Measurements from ENCODE around the gene FBLN5. TPM values are rescaled to one million over a fixed set of nuclear protein-coding genes. Genes with fewer than 3 reads are reported as not detected.

The FBLN5 gene
- total RNA-seq, 2 experiments from 2014 or later: 2.0 to 2.5 TPM

DNA sequence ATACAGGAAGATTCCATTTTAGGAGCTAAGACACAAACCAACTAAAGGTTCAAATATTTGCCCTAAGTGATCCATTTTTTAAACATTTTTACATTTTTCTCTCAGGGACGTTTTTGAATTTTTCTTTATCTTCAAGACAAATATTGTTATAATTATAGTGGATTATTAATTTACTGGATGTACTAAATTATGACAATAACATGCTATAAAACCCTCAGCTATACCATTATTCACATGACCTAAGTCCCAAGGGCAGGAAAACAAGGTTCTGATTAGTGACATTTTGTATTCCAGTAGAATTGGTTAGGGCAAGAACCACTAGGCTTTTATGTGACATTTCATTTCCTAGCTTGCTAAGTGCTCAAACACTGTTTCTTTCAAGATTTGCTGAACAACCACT lies 16.5 kb upstream of the FBLN5 start:
- H3K4me1 Mint-ChIP-seq: peaks cover 18% of the 10 kb centered on the region
- H3K27ac Mint-ChIP-seq: no peak overlapping the region
- H3K4me3 Mint-ChIP-seq: no peak overlapping the region
- ChIA-PET POLR2A (no interaction called here), CTCF (interaction anchor here (1.1 kb wide), 1 partner anchor 33 kb away, joined by 5 read pairs; no protein-coding TSS in a partner anchor)
- no peak for DNase-seq
- H3K9me3 Mint-ChIP-seq: no peaks in the 10 kb centered on the region
- H3K27me3 Mint-ChIP-seq: no peaks in the 10 kb centered on the region
- H3K36me3 Mint-ChIP-seq (ENCODE audit: low read depth): peaks cover 21% of the 10 kb centered on the region

DNA sequence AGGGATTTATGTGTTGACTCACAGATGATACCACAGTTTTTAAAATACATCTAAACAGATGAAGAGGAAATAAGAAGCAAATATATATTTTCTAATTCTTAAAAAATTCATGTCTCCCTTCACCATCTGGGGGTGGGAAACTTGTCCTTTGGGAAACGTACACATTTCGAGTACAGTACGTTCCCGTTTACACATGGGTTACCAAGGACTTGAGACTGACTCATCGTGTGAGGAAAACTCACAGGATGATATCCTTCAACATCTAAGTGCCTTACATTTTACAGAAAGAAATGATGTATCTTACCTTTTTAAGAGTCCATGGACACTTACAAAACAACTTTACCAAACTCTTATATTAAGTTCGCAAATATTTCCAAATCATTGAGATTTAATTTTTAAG lies 16.0 kb upstream of the FBLN5 start:
- CTCF ChIA-PET: interaction anchor here (1.1 kb wide), 1 partner anchor 33 kb away, joined by 5 read pairs; no protein-coding TSS in a partner anchor
- Mint-ChIP-seq H3K27me3 (no peaks in the 10 kb centered on the region), H3K36me3 (ENCODE audit: low read depth) (peaks cover 15% of the 10 kb centered on the region), H3K9me3 (no peaks in the 10 kb centered on the region), H3K4me3 (no peak overlapping the region), H3K27ac (no peak overlapping the region), H3K4me1 (peaks cover 12% of the 10 kb centered on the region)
- POLR2A ChIA-PET: no interaction called here
- no peak for DNase-seq

DNA sequence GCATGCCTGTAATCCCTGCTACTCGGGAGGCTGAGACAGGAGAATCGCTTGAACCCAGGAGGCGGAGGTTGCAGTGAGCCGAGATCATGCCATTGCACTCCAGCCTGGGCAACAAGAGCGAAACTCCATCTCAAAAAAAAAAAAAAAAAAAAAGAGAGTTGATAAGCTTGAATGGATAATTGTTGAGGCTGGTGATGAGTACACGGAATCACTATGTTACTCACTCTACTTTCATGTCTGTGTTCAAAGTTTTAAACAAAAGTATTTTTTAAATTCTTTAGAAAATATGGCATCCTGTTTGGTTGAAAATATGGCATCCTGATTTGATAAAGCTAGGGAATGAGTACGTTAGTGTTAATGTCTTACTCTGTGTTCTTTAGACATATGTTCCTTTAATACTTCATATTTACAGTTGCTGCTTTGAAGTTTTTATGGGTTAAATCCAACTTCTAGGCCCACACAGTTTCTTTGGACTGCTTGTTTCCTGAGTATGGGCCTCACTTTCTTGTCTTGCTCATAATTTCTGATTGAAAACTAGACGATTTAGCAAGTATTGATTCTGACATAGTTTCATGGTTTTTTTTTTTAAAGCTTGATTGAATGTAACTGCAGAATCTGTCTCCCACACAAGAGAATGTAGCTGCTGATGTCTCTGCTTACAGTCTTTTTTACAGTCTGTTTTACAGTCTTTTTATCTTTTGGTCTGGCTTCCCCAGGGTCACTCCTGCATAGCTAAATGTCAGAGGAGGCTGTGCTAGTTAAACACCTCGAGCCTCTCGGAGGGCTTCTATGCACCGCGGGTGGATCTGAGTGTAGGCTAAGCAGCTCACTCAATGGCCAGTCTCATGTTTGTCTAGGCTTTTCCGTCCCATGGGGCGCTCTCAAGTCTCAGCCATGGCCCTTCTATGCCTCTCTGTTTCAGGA lies 14.1 kb upstream of the FBLN5 start:
- Mint-ChIP-seq H3K27ac (no peak overlapping the region), H3K36me3 (ENCODE audit: low read depth) (peaks cover 7% of the 10 kb centered on the region), H3K4me1 (peaks cover 9% of the 10 kb centered on the region), H3K9me3 (no peaks in the 10 kb centered on the region), H3K27me3 (peaks cover 2% of the 10 kb centered on the region), H3K4me3 (no peak overlapping the region)
- DNase-seq: no peak
- CTCF ChIA-PET: interaction anchor here (1.6 kb wide), 1 partner anchor 35 kb away, joined by 5 read pairs; no protein-coding TSS in a partner anchor
- POLR2A ChIA-PET: interaction anchor here (1.4 kb wide), 1 partner anchor 15 kb away, joined by 6 read pairs; no protein-coding TSS in a partner anchor

DNA sequence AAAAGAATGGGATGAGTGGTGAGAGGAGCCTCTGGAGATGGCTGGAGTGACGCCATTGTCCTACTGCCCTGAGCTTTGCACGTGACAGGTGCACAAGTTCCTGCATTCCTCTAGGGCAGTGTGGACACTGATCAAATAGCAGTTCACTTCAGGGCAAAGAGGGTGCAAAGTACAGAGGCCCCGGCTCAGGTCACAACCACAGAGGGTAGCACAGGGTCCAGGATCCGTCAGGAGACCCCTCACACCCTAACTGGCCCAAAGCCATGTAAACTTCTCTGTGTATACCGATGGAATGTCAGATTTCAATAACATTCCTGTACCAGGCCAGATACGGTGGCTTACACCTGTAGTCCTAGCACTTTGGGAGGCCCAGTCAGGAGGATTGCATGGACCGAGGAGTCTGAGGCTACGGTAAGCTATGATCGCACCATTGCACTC lies 10.4 kb upstream of the FBLN5 start:
- DNase-seq: no peak
- Mint-ChIP-seq H3K9me3 (no peaks in the 10 kb centered on the region), H3K4me1 (peaks cover 9% of the 10 kb centered on the region), H3K4me3 (no peak overlapping the region), H3K36me3 (ENCODE audit: low read depth) (no peaks in the 10 kb centered on the region), H3K27ac (no peak overlapping the region), H3K27me3 (peaks cover 7% of the 10 kb centered on the region)
- ChIA-PET POLR2A (no interaction called here), CTCF (no interaction called here)

DNA sequence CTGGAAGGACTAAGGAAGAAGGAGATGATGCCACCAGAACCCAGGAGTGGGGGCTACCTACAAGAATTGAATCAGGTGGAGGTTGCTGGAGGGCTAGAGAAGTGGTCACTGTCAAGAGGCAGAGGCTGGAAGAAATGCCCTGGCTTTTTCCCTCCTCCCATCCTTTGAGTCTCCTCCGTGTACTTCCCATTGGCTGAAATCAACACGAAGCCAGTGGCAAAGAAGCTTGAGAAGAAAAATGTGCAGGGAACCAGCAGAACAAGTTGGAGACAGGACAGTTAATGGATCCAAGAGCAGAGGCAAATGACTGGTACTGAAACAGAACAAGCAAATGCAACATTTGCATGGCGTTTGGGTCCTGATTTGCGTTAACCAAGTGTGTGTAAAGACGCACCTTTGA lies 9.1 kb upstream of the FBLN5 start:
- Mint-ChIP-seq H3K36me3 (ENCODE audit: low read depth) (no peaks in the 10 kb centered on the region), H3K27me3 (peaks cover 7% of the 10 kb centered on the region), H3K4me1 (peaks cover 1% of the 10 kb centered on the region), H3K27ac (no peak overlapping the region), H3K9me3 (no peaks in the 10 kb centered on the region), H3K4me3 (no peak overlapping the region)
- no peak for DNase-seq
- ChIA-PET POLR2A (no interaction called here), CTCF (no interaction called here)

DNA sequence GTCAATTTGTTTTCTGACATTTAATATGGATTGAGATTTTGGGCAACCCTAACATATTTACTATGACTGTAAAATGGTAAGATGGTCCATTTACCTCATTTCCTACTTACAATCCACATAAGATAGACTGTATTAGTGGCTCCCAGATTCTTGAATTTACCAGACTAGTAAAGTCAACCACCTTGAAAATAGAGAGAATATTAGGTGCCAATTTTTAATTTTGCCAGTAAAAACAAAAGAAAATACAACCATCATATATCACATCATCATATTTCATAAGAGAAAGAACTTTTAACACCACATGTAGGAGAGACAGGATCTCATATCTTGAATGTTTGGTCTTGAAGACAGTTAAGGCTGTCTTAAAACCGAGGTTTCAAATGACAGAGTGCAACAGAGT lies 7.7 kb upstream of the FBLN5 start:
- no peaks in the 10 kb centered on the region for H3K9me3 Mint-ChIP-seq
- no peak for DNase-seq
- H3K27me3 Mint-ChIP-seq: peaks cover 10% of the 10 kb centered on the region
- ChIA-PET CTCF (interaction anchor here (0.5 to 0.9 kb wide), 2 partner anchors 28 to 526 kb away, joined by 3 to 4 read pairs; no protein-coding TSS in a partner anchor), POLR2A (no interaction called here)
- no peak overlapping the region for H3K4me3 Mint-ChIP-seq
- no peaks in the 10 kb centered on the region for H3K4me1 Mint-ChIP-seq
- no peaks in the 10 kb centered on the region for H3K36me3 Mint-ChIP-seq (ENCODE audit: low read depth)
- H3K27ac Mint-ChIP-seq: no peak overlapping the region

DNA sequence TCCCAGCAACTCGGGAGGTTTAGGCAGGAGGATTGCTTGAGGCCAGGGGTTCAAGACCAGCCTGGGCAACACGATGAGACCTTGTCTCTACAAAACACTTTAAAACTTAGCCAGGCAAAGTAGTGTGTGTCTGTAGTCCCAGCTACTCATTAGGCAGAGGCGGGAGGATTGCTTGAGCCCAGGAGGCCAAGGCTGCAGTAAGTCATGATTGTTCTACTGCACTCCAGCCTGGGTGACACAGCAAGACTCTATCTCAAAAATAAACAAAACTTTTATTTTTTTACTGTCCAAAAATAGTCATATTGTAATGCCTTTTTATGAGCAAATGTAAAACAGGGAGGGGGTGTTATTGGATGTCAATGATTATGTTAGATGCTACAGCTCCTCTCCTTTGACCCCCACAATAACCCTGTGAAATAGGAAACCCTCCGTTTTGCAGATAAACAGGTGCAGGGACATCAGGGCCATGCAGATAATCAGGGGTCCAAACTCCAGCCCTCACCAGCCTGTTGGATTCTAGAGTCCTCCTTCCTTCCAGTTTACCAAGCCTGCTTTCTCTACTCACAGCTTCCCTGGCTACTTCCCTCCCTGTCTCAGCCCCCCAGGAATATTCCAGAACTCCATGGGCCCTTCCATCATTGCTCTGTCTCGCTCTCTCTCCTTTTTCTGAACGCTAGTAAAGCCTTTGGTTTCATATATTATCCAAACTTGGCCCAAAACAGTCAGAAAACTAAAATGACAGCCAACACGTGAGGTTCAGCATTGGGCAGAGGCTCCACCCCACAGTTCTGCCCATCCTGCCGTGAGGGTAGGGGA lies 5.9 kb upstream of the FBLN5 start:
- no peak for DNase-seq
- ChIA-PET CTCF (no interaction called here), POLR2A (no interaction called here)

DNA sequence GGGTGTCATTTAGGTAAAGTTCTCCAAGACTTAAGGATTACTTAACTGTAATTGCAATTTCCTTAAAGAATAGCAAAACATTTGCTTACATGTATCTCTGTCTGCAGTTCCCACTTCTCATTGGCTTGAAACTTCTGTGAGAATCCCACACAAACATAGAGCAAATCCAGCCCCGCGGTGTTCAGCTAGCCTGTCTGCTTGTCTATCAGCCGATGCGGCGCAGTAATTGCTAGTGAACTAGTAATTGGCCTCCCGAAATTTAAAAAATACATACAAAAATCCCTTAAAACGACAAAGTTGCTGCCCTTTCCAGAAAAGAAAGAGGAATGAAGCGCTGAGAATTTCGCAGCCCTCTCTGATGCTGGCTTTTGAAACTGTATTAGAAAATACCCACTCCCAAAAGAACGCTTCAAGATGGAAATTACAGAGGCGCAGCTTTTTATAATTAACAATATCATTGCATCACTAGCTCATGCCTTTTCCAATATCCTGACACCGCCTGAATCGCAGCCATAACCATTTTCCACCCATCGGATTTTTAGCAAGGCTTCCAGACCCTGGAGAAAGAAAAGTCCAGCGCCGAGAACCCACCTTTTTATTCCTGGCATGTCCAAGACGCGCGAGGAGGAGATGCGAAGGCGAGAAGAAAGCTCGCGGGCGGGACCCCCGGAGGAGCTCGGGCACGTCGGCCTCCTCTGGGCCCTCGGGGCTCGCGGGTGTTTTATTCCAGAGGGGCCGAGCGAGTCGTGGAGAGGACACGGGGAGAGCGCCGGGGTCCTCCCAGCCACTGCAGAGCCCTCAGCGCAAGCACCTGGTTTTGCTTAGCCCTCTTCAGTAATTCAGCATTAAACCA lies 646 bp downstream of the FBLN5 start:
- POLR2A ChIA-PET: interaction anchor here (1.6 kb wide), 1 partner anchor 32 kb away, joined by 3 read pairs; no protein-coding TSS in a partner anchor

More for the DNA sequence above, 5.9 kb upstream of the FBLN5 start:
- no peak overlapping the region for H3K27ac Mint-ChIP-seq
- H3K4me3 Mint-ChIP-seq: no peak overlapping the region
- peaks cover 15% of the 10 kb centered on the region for H3K27me3 Mint-ChIP-seq
- H3K36me3 Mint-ChIP-seq (ENCODE audit: low read depth): no peaks in the 10 kb centered on the region
- no peaks in the 10 kb centered on the region for H3K9me3 Mint-ChIP-seq
- H3K4me1 Mint-ChIP-seq: peaks cover under 1% of the 10 kb centered on the region

DNA sequence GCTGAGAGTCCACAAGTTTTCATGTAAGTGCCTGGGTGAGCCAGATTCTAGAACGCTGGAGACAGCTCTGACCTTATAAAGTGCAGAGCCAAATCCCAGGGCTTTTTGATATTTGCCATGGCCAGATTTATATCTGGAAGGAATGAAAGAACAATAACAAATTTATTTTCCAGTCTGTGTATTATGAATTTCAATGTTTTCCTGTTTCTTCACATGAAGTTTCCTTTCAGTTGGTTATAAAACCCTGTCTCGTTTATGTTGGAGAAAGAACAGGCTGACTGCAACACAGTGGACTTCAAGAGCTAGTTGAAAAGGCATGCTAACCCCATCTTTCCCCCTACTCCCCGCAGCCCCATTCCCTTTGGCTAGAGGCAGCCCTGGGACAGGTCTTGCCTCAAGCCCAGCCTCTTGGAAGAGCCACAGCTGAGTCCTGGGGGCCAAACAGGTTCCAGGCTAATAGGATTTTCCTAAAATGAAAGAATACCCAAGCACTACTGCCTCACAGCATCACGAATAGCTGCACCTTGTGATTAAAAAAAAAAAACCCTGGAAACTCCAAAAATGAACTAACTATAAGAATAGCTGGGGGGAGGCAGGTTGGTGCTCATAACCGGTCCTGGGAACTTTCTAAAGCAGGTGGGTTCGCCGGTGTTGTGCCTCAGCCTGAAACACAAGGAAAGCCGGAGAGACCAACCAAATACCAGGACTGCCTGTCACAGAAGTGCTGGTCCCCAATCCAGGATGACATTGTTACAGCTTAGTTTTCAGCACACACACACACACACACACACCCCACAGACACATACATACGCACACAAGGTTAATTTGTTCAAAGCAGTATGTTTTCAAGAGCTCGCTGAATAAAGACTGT lies 1.5 kb downstream of the FBLN5 start:
- H3K27me3 Mint-ChIP-seq: peaks cover 34% of the 10 kb centered on the region
- ChIA-PET CTCF (interaction anchor here (0.7 to 2.1 kb wide), 2 partner anchors 51 to 86 kb away, joined by 3 to 8 read pairs; no protein-coding TSS in a partner anchor), POLR2A (interaction anchor here (1.6 kb wide), 1 partner anchor 33 kb away, joined by 3 read pairs; no protein-coding TSS in a partner anchor)
- H3K36me3 Mint-ChIP-seq (ENCODE audit: low read depth): no peaks in the 10 kb centered on the region
- no peak overlapping the region for H3K4me3 Mint-ChIP-seq
- no peak for DNase-seq
- no peaks in the 10 kb centered on the region for H3K9me3 Mint-ChIP-seq
- H3K4me1 Mint-ChIP-seq: peaks cover 15% of the 10 kb centered on the region
- H3K27ac Mint-ChIP-seq: no peak overlapping the region

More for the DNA sequence above, 646 bp downstream of the FBLN5 start:
- peaks cover 34% of the 10 kb centered on the region for H3K27me3 Mint-ChIP-seq
- no peak overlapping the region for H3K27ac Mint-ChIP-seq
- no peak for DNase-seq
- H3K4me1 Mint-ChIP-seq: peaks cover 13% of the 10 kb centered on the region
- H3K36me3 Mint-ChIP-seq (ENCODE audit: low read depth): no peaks in the 10 kb centered on the region
- CTCF ChIA-PET: interaction anchor here (2.1 kb wide), 1 partner anchor 50 kb away, joined by 8 read pairs; no protein-coding TSS in a partner anchor
- no peaks in the 10 kb centered on the region for H3K9me3 Mint-ChIP-seq
- peak overlapping the region; percentile 62 for H3K4me3 Mint-ChIP-seq

DNA sequence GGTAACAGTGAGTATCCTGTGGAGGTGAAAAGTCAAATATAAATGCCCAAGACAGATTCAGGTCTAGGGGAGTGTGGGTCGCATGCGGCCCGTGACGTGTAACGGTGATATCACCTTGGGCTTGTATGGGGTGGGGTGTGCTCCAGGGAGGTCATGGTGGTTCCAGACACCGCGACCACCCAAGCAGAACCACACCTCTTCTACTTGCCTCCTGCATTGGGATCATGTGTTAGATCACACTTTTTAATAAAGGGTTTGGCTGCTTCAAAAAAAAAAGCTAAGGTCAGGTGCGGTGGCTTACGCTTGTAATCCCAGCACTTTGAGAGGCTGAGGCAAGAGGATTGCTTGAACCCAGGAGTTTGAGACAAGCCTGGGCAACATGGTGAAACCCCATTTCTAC lies 4.5 kb downstream of the FBLN5 start:
- POLR2A ChIA-PET: no interaction called here

DNA sequence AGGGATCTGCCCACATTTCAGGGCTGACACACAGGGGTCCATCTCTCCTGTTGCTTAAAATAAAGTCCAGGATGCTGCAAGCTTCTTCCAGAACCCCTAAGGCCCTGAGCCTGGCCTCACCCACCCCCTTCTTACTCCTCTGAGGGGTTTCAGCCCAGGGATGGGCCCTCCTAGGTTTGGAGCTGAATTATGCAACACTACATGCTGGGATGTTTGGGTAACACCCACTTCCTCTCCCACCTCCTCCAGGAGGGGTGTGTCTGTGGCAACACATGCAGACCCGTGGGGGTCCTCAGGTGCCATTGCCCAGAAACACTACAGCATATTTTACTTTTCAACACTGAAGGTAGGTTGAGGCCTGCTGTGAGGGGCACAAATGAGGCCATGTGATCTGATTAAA lies 5.4 kb downstream of the FBLN5 start:
- H3K27ac Mint-ChIP-seq: no peak overlapping the region
- H3K36me3 Mint-ChIP-seq (ENCODE audit: low read depth): no peaks in the 10 kb centered on the region
- no peak overlapping the region for H3K4me3 Mint-ChIP-seq
- POLR2A ChIA-PET: no interaction called here
- peaks cover 8% of the 10 kb centered on the region for H3K4me1 Mint-ChIP-seq
- no peak for DNase-seq
- CTCF ChIA-PET: no interaction called here
- H3K27me3 Mint-ChIP-seq: peaks cover 21% of the 10 kb centered on the region
- no peaks in the 10 kb centered on the region for H3K9me3 Mint-ChIP-seq

More for the DNA sequence above, 4.5 kb downstream of the FBLN5 start:
- CTCF ChIA-PET: no interaction called here
- H3K36me3 Mint-ChIP-seq (ENCODE audit: low read depth): no peaks in the 10 kb centered on the region
- H3K27me3 Mint-ChIP-seq: peaks cover 24% of the 10 kb centered on the region
- no peaks in the 10 kb centered on the region for H3K9me3 Mint-ChIP-seq
- H3K4me1 Mint-ChIP-seq: peaks cover 11% of the 10 kb centered on the region
- H3K4me3 Mint-ChIP-seq: no peak overlapping the region
- DNase-seq: no peak
- no peak overlapping the region for H3K27ac Mint-ChIP-seq

DNA sequence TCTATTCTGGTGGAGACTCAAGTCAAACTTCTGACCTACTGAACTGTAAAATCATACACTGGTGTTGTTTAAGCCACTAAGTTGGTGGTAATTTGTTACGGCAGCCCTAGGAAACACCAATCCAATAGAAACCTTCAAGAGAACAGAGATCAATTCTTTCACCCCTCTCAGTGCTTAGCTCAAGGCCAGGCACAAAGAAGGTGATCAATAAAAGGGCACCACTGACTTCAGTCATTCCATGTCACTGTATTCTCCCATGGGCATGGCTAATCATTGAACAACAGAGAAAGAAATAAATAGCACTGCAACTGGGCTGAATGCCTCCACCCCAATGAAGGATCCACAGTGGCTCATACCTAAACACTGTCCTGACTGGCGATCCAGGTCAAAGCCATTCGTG lies 7.3 kb downstream of the FBLN5 start:
- DNase-seq: no peak
- ChIA-PET CTCF (interaction anchor here (1.3 kb wide), 1 partner anchor 57 kb away, joined by 4 read pairs; no protein-coding TSS in a partner anchor), POLR2A (no interaction called here)
- Mint-ChIP-seq H3K36me3 (ENCODE audit: low read depth) (no peaks in the 10 kb centered on the region), H3K9me3 (no peaks in the 10 kb centered on the region), H3K27me3 (peaks cover 8% of the 10 kb centered on the region), H3K4me1 (peaks cover 6% of the 10 kb centered on the region), H3K4me3 (no peak overlapping the region), H3K27ac (no peak overlapping the region)

Measured in activated CD4-positive, alpha-beta memory T cell treated with anti-CD3 and anti-CD28 coated beads, Interleukin-2, amount 10 ng/mL, durations not matched to agents 7 days and 5 days (primary cell).